Kidney (tissue), 14 donors: Measurements from ENCODE around the gene DNASE1L1. TPM values are rescaled to one million over a fixed set of nuclear protein-coding genes. Genes with fewer than 3 reads are reported as not detected.

Experiments used
- DNase-seq, 5 donors: peaks; one replicate each; pipeline ENCODE4 v3.0.0-alpha.2; 2013 to 2020
- FAIRE-seq: peaks from 2 replicates; lab custom pipeline; 2012; peaks lifted over from hg19 to GRCh38; lab: Jason Lieb, UNC
- H3K27ac ChIP-seq, 2 donors: one replicate each; pipeline ENCODE4 v1.7.0; 2013; ENCODE audit warnings: low read depth in 2 of 2, low read length in 2 of 2, inconsistent platforms in 1 of 2
- H3K27me3 ChIP-seq: one replicate; pipeline ENCODE4 v1.7.1; 2013; ENCODE audit warnings: low read length, inconsistent platforms; ENCODE audit not compliant: control insufficient read depth, insufficient read depth
- H3K36me3 ChIP-seq, 3 donors: one replicate each; pipeline versions ENCODE4 v1.7.0 to v1.7.1; 2013; ENCODE audit warnings: low read length in 3 of 3, control low read depth in 1 of 3, inconsistent platforms in 1 of 3; ENCODE audit not compliant: insufficient read depth in 3 of 3, control insufficient read depth in 2 of 3
- H3K4me1 ChIP-seq, 3 donors: one replicate each; pipeline versions ENCODE4 v1.7.0 to v1.7.1; 2013; ENCODE audit warnings: low read length in 3 of 3, inconsistent platforms in 1 of 3, low read depth in 1 of 3; ENCODE audit not compliant: control insufficient read depth in 2 of 3, insufficient read depth in 2 of 3
- H3K4me3 ChIP-seq, 3 donors: one replicate each; pipeline versions ENCODE4 v1.7.0 to v1.8.1; 2013; ENCODE audit warnings: low read length in 3 of 3, control low read depth in 1 of 3, inconsistent platforms in 1 of 3
- H3K9ac ChIP-seq, 3 donors: one replicate each; pipeline versions ENCODE4 v1.7.0 to v1.7.1; 2013; ENCODE audit warnings: low read length in 3 of 3, control low read depth in 1 of 3, inconsistent platforms in 1 of 3
- H3K9me3 ChIP-seq, 3 donors: one replicate each; pipeline versions ENCODE4 v1.7.0 to v1.7.1; 2013; ENCODE audit warnings: low read length in 3 of 3, control low read depth in 1 of 3, inconsistent platforms in 1 of 3; ENCODE audit not compliant: control insufficient read depth in 2 of 3, insufficient read depth in 1 of 3
- CTCF ChIP-seq: IDR thresholded peaks from 3 replicates; pipeline ENCODE4 v1.5.1; 2012; ENCODE audit warnings: mild to moderate bottlenecking, moderate library complexity, borderline replicate concordance; ENCODE audit not compliant: insufficient read depth; ENCODE audit errors: extremely low read depth
- intact Hi-C: fragments of 100-400 bp; cut with DNase I; formaldehyde crosslinking; loops from one replicate; pipeline ENCODE4 v1.11.1; 2022
- polyA plus RNA-seq: library from polyadenylated mRNA; stranded (reverse); fragments of 350-450 nt; fragmentation: Illumina TruSeq; extraction: RNeasy Lipid Tissue Mini Kit (QIAGEN cat#74804); gene quantifications from one replicate; pipeline ENCODE4 v1.2.3, GENCODE V29; 2014; ENCODE audit warnings: low read depth, low replicate concordance; ENCODE audit not compliant: insufficient read depth
- total RNA-seq: library from RNA; stranded (reverse); fragmentation: NEBNext Ultra II Directional; extraction: Animal tissue kit (Norgen Biotek cat#: 25700); gene quantifications from one replicate; pipeline ENCODE4 v1.2.1, GENCODE V29; 2021
- donor health status: control.
- donor health status: control.
- donor health status: control.
- donor health status: control.
- donor health status: control.
- donor health status: DM: yes; HTN: yes; CAD: no.
- donor health status: Normal renal cell carcinoma (clear cell type).

Gene DNASE1L1
- total and polyA plus RNA-seq, 2 donors from 2014 or later: 28.0 to 33.8 TPM

DNA sequence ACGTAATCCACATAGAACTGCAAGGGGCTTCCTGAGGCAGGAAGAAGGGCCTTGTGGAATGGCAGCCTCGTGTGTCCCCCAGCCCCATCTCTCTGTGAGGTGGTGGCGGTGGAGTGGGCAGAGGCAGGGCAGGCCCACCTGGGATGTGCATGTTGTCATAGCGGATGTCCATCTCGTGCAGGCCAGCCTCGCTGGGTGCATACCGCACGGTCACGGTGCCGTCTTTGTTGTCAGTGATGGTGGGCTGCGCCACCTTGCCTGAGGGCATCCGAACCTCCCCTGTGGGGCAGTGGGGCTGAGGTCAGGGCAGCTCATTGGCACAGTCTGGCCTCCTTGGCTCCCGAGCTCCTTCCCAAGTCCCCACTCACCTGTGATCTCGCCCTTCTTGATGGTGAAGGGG is 55.0 kb downstream of the DNASE1L1 start:
- no peak for DNase-seq
- no peak for TF ChIP-seq CTCF
- Histone ChIP-seq H3K36me3 (peaks cover 0 to 18% (median 10%) of the 10 kb centered on the region in 3 donors), H3K9me3 (no peaks in the 10 kb centered on the region), H3K4me3 (no peak overlapping the region), H3K9ac (no peak overlapping the region), H3K27ac (no peak overlapping the region), H3K4me1 (no peaks in the 10 kb centered on the region), H3K27me3 (no peaks in the 10 kb centered on the region)
- intact Hi-C loops: no loop called here
- FAIRE-seq: no peak

- DNase-seq (no peak), FAIRE-seq (no peak)
- Histone ChIP-seq H3K4me3 (no peak overlapping the region), H3K9ac (no peak overlapping the region), H3K36me3 (peaks cover 0 to 20% (median 6%) of the 10 kb centered on the region in 3 donors), H3K4me1 (no peaks in the 10 kb centered on the region), H3K27me3 (no peaks in the 10 kb centered on the region), H3K27ac (no peak overlapping the region), H3K9me3 (no peaks in the 10 kb centered on the region)
- TF ChIP-seq CTCF: no peak
- intact Hi-C loops: no loop called here
Measured at GRCh38 chrX:154353172-154353843, 55.7 kb downstream of the DNASE1L1 start.

DNA sequence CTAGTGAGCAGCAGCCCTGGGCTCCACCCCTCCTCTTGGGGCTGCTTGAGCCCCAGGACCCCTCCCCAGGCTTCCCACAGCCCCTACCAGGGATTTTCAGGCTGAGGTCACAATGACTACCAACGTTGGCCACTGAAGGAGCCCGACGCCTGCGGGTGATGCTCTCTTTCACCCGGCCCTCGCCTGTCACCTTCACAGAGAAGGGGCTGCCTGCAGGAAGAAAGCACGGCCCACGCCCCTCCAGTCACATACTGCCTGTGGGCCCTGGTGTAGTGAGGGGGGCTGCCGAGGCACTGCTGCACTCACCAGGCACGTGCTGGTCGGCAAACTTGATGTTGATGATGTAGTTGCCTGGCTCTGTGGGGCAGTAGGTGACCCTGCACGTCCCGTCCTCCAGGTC is 56.6 kb downstream of the DNASE1L1 start:
- Histone ChIP-seq H3K4me3 (no peak overlapping the region), H3K27ac (no peak overlapping the region), H3K27me3 (no peaks in the 10 kb centered on the region), H3K36me3 (peaks cover 0 to 20% (median 5%) of the 10 kb centered on the region in 3 donors), H3K4me1 (no peaks in the 10 kb centered on the region), H3K9ac (no peak overlapping the region), H3K9me3 (no peaks in the 10 kb centered on the region)
- no peak for DNase-seq
- TF ChIP-seq CTCF: no peak
- intact Hi-C loops: no loop called here
- FAIRE-seq: no peak

- no peak for FAIRE-seq
- intact Hi-C loops: no loop called here
- Histone ChIP-seq H3K9ac (no peak overlapping the region), H3K36me3 (peaks cover 0 to 20% (median 5%) of the 10 kb centered on the region in 3 donors), H3K4me1 (no peaks in the 10 kb centered on the region), H3K9me3 (no peaks in the 10 kb centered on the region), H3K27me3 (no peaks in the 10 kb centered on the region), H3K27ac (no peak overlapping the region), H3K4me3 (no peak overlapping the region)
- TF ChIP-seq CTCF: no peak
- DNase-seq: no peak
Measured at GRCh38 chrX:154352012-154352401, 57.0 kb downstream of the DNASE1L1 start.
